Neural cell (in vitro differentiated cells): ENCODE data around the gene C12orf75. TPM values are rescaled to one million over a fixed set of nuclear protein-coding genes. Genes with fewer than 3 reads are reported as not detected.

Experiments
- H2AFZ ChIP-seq: fragments of 200-600, 300-800 bp; sonication (generic), shearing (Covaris generic); 2 replicates; pipeline ENCODE4 v1.6.0; 2014; ENCODE audit warnings: low read depth, mild to moderate bottlenecking, antibody characterized with exemption, low read length, moderate library complexity
- H3F3A ChIP-seq: fragments of 200-600 bp; shearing (Covaris generic); 2 replicates; pipeline ENCODE4 v1.6.1; 2016; ENCODE audit warnings: mild to moderate bottlenecking, moderate library complexity, mixed read lengths, antibody characterized with exemption, low read length; ENCODE audit not compliant: insufficient read depth, poor library complexity, severe bottlenecking
- H3K27ac ChIP-seq: fragments of 200-600, 300-800 bp; sonication (generic), shearing (Covaris generic); 2 replicates; pipeline ENCODE4 v1.5.1; 2014; ENCODE audit warnings: mild to moderate bottlenecking, low read length, moderate library complexity
- H3K27me3 ChIP-seq: fragments of 300-800, 200-600 bp; sonication (generic), shearing (Covaris generic); 2 replicates; pipeline ENCODE4 v1.6.0; 2014; ENCODE audit warnings: mild to moderate bottlenecking, low read depth, low read length, moderate library complexity; ENCODE audit not compliant: insufficient read depth
- H3K36me3 ChIP-seq: fragments of 300-800, 200-600 bp; sonication (generic), shearing (Covaris generic); 2 replicates; pipeline ENCODE4 v1.5.1; 2014; ENCODE audit warnings: mild to moderate bottlenecking, antibody characterized with exemption, low read length, moderate library complexity; ENCODE audit not compliant: insufficient read depth
- H3K4me2 ChIP-seq: fragments of 300-800, 200-600 bp; sonication (generic), shearing (Covaris generic); 2 replicates; pipeline ENCODE4 v1.6.0; 2014; ENCODE audit warnings: mild to moderate bottlenecking, low read length
- H3K4me3 ChIP-seq: fragments of 300-800, 200-600 bp; sonication (generic), shearing (Covaris generic); 2 replicates; pipeline ENCODE4 v1.5.1; 2014; ENCODE audit warnings: mild to moderate bottlenecking, low read length, moderate library complexity
- H3K79me2 ChIP-seq: fragments of 200-600 bp; shearing (Covaris generic); replicated peaks from 2 replicates; pipeline ENCODE4 v1.6.0; 2014; ENCODE audit warnings: mild to moderate bottlenecking, low read length, moderate library complexity; ENCODE audit not compliant: insufficient read depth
- H3K9ac ChIP-seq: fragments of 300-800, 200-600 bp; sonication (generic), shearing (Covaris generic); 2 replicates; pipeline ENCODE4 v1.6.1; 2016; ENCODE audit warnings: mild to moderate bottlenecking, low read length, mixed read lengths
- H3K9me2 ChIP-seq: fragments of 200-600 bp; shearing (Covaris generic); 2 replicates; pipeline ENCODE4 v1.6.1; 2016; ENCODE audit warnings: mild to moderate bottlenecking, low read length, mixed read lengths; ENCODE audit not compliant: insufficient read depth
- H3K9me3 ChIP-seq: fragments of 200-600, 300-800 bp; sonication (generic), shearing (Covaris generic); 2 replicates; pipeline ENCODE4 v1.6.1; 2016; ENCODE audit warnings: mild to moderate bottlenecking, mixed run types, low read length, moderate library complexity, mixed read lengths
- H4K20me1 ChIP-seq: fragments of 200-600 bp; shearing (Covaris generic); 2 replicates; pipeline ENCODE4 v1.6.1; 2016; ENCODE audit warnings: mild to moderate bottlenecking, mixed run types; ENCODE audit not compliant: insufficient read depth
- CTCF ChIP-seq: fragments of 450-650 bp; IDR thresholded peaks from 2 replicates; pipeline ENCODE4 v1.5.1; 2014; ENCODE audit warnings: antibody characterized with exemption, mild to moderate bottlenecking, moderate library complexity; ENCODE audit not compliant: poor library complexity, severe bottlenecking
- EP300 ChIP-seq: fragments of 450-650 bp; conservative IDR thresholded peaks from 2 replicates; pipeline ENCODE4 v1.6.1; 2014; ENCODE audit warnings: antibody characterized with exemption, mild to moderate bottlenecking, moderate library complexity; ENCODE audit not compliant: poor library complexity, severe bottlenecking
- EZH2 ChIP-seq: fragments of 200-600, 300-800 bp; shearing (Covaris generic), sonication (generic); IDR thresholded peaks from 2 replicates; pipeline ENCODE4 v1.6.1; 2014; ENCODE audit warnings: antibody characterized with exemption, low read length, borderline replicate concordance, mild to moderate bottlenecking; ENCODE audit not compliant: insufficient read depth, poor library complexity, severe bottlenecking
- MXI1 ChIP-seq: fragments of 450-650 bp; conservative IDR thresholded peaks from 2 replicates; pipeline ENCODE4 v1.6.1; 2014; ENCODE audit warnings: antibody characterized with exemption, mild to moderate bottlenecking; ENCODE audit not compliant: poor library complexity, severe bottlenecking
- POLR2AphosphoS5 ChIP-seq: IDR thresholded peaks from 2 replicates; pipeline ENCODE4 v1.6.1; 2012
- RAD21 ChIP-seq: fragments of 450-650 bp; conservative IDR thresholded peaks from 2 replicates; pipeline ENCODE4 v1.6.1; 2014; ENCODE audit warnings: antibody characterized with exemption, mild to moderate bottlenecking, moderate library complexity
- REST ChIP-seq: IDR thresholded peaks from 2 replicates; pipeline ENCODE4 v1.6.1; 2012; ENCODE audit warnings: borderline replicate concordance
- SMC3 ChIP-seq: fragments of 450-650 bp; conservative IDR thresholded peaks from 2 replicates; pipeline ENCODE4 v1.6.1; 2014; ENCODE audit warnings: antibody characterized with exemption, mild to moderate bottlenecking, moderate library complexity; ENCODE audit not compliant: poor library complexity
- TAF1 ChIP-seq: IDR thresholded peaks from 2 replicates; pipeline ENCODE4 v1.6.1; 2012; ENCODE audit warnings: low read depth
- polyA plus RNA-seq: library from polyadenylated mRNA; depleted of rRNA; stranded (reverse); fragments of >200 nt; gene quantifications from 2 replicates; pipeline ENCODE4 v1.2.3, GENCODE V29; 2014

The C12orf75 gene
- polyA plus RNA-seq, 1 donor from 2014 or later, result 25.2 TPM

- no peak overlapping the region for H3K9ac ChIP-seq
These were observed 11.6 kb upstream of the C12orf75 start for GRCh38 chr12:105318651-105319483.

GRCh38 chr12:105319691-105320209 lies 10.7 kb upstream of the C12orf75 start:
- Histone ChIP-seq H3F3A (no peaks in the 10 kb centered on the region), H3K4me3 (no peak overlapping the region), H3K27ac (no peak overlapping the region), H3K9me2 (no peaks in the 10 kb centered on the region), H3K9me3 (no peaks in the 10 kb centered on the region), H4K20me1 (no peaks in the 10 kb centered on the region), H3K9ac (no peak overlapping the region), H3K27me3 (no peaks in the 10 kb centered on the region), H3K36me3 (no peaks in the 10 kb centered on the region), H2AFZ (no peak overlapping the region), H3K79me2 (no peaks in the 10 kb centered on the region), H3K4me2 (no peak overlapping the region)
- TF ChIP-seq EP300 (no peak), CTCF (no peak), TAF1 (no peak), RAD21 (no peak), SMC3 (no peak), MXI1 (no peak), POLR2AphosphoS5 (no peak), EZH2 (no peak), REST (no peak)

More at GRCh38 chr12:105318651-105319483, 11.6 kb upstream of the C12orf75 start:
- Histone ChIP-seq H3F3A (no peaks in the 10 kb centered on the region), H3K36me3 (no peaks in the 10 kb centered on the region), H4K20me1 (no peaks in the 10 kb centered on the region), H3K4me2 (no peak overlapping the region), H2AFZ (no peak overlapping the region), H3K27ac (no peak overlapping the region), H3K79me2 (no peaks in the 10 kb centered on the region), H3K9me2 (no peaks in the 10 kb centered on the region), H3K9me3 (no peaks in the 10 kb centered on the region), H3K27me3 (no peaks in the 10 kb centered on the region), H3K4me3 (no peak overlapping the region)
- TF ChIP-seq CTCF (no peak), SMC3 (no peak), POLR2AphosphoS5 (no peak)
